GM13977 (cell line): ENCODE measurements around the gene ADAMTS12.
"Not testable (repeated sequence)": the region's sequence is repeated elsewhere in the genome, so short reads cannot be mapped to it uniquely, and the experiment has no call there.

Source experiments
- DNase-seq: peaks from one replicate; pipeline ENCODE4 v3.0.0; 2012; ENCODE audit warnings: low spot score
- CTCF ChIP-seq: IDR thresholded peaks from 2 replicates; pipeline ENCODE4 v1.5.1; 2012; ENCODE audit warnings: mild to moderate bottlenecking, control low read depth; ENCODE audit not compliant: insufficient read depth; ENCODE audit errors: extremely low read depth, missing control alignments
- in situ Hi-C: fragments of 300-500 bp; cut with MboI; formaldehyde crosslinking; loops from one replicate; pipeline ENCODE4 v1.12.0; 2022; ENCODE audit warnings: low sequenced_read_pairs, low pct_unique_long_range_greater_than_20kb, mixed read lengths, inconsistent platforms; ENCODE audit not compliant: unreplicated experiment

ADAMTS12 gene

GRCh38 chr5:33877449-33877848 lies 14.3 kb downstream of the ADAMTS12 start:
- TF ChIP-seq CTCF, result no peak
- no peak for DNase-seq
- in situ Hi-C loops, result no loop called here

DNA sequence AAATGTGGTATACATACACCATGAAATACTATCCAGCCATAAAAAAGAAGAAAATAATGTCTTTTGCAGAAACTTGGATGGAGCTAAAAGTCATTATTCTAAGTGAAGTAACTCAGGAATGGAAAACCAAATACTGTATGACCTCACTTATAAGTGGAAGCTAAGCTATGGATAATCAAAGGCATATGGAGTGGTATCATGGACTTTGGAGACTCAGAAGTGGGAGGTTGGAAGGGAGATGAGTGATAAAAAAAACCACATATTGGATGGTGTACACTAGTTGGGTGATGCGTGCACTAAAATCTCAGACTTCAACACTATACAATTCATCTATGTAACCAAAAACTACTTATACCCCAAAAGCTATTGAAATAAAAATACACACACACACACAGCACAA lies 24.5 kb downstream of the ADAMTS12 start:
- DNase-seq, result no peak
- no peak for TF ChIP-seq CTCF
- in situ Hi-C loops, result no loop called here

DNA sequence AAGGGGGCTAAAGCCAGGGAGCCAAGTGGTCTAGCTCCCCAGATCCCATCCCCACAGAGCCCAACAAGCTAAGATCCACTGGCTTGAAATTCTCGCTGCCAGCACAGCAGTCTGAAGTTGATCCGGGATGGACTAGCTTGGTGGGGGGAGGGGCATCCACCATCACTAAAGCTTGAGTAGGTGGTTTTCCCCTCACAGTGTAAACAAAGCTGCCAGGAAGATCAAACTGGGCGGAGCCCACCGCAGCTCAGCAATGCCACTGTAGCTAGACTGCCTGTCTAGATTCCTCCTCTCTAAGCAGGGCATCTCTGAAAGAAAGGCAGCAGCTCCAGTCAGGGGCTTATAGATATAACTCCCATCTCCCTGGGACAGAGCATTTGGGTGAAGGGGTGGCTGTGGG lies 32.6 kb downstream of the ADAMTS12 start:
- in situ Hi-C loops, DNase-seq: not testable (repeated sequence)

DNA sequence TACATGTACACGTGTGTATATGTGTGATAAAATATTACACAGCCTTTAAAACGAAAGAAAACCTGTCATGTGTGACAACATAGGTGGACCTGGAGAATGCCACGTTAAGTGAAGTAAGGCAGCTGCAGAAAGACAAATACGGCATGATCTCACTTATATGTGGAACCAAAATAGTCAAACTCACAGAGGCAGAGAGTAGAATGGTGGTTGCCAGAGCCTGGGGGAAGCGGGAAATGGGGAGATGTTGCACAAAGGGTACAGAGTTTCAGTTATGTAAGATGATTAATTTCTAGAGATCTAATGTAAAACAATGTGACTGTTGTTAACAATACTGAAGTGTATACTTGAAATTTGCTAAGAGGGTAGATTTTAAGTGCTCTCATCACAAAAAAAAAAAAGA lies 34.8 kb downstream of the ADAMTS12 start:
- no peak for TF ChIP-seq CTCF
- in situ Hi-C loops, result no loop called here
- no peak for DNase-seq

DNA sequence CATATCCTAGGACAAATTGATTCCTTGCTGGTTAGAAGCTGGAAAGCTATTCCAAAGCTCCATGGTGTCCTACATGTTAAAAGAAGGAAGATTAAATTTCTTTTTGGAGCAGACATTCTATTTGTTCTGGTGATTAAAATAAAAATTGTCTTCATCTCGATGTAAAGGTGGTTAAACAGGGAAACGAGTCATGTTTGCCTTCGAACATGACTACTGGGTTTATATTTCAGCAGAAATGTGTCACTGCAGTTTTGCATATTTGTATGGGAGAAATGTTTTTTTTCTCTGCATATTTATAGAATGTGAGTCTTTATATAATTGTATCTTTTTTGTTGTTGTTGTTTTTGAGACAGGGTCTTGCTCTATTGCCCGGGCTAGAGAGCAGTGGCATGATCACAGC lies 36.4 kb downstream of the ADAMTS12 start:
- in situ Hi-C loops, result no loop called here
- TF ChIP-seq CTCF, result no peak
- DNase-seq, result no peak

- TF ChIP-seq CTCF, result no peak
- in situ Hi-C loops, result no loop called here
- DNase-seq, result no peak
These were observed 37.0 kb downstream of the ADAMTS12 start for GRCh38 chr5:33854733-33855151.

GRCh38 chr5:33852837-33853236 lies 39.0 kb downstream of the ADAMTS12 start:
- in situ Hi-C loops, result no loop called here
- no peak for TF ChIP-seq CTCF
- DNase-seq, result no peak
